ENCODE data around the gene IGSF11.
"Not testable (repeated sequence)": the region's sequence is repeated elsewhere in the genome, so short reads cannot be mapped to it uniquely, and the experiment has no call there.

IGSF11 gene

DNA sequence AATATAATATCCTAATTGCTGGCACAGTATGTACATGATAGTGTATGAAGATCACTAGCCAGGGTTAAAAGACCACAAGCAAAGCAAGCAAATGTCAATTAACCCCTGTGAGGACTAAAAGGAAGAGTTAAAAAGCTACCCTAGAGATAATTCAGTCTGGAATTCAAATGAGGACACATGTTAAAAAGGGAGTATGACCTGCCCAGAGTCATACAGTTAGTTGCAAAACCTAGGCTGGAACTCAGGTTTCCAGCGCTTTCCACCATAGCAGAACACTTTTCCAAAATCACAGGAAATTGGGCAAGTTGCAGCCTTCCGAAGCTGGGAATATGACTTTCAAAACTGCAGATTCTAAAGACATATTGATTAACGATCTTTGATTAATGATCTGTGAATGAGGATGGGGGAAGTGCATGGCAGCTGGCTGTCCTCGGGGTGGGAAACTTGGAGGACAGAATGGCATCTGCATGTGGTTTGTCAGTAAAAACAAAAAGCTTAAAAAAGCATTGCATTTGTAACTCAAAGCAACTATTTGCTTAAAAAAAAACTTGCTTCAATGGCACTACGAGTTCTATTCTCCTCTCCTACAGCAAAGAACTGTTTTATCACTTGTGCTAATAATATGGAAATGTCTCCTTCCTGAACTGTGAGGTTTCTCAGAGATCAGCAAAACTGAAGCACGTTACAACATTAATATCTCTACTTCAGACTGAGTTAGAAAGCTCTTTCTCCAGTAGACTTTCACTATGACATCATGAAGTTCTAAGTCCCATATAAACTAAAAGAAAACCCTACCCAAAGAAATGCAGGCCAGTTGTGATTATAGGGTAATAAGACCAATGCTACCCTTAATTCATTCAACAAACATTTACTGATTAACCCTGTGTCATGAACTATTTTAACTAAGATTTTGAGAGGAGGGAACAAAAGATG is 46.2 kb downstream of the IGSF11 start:
- no peak for DNase-seq

DNA sequence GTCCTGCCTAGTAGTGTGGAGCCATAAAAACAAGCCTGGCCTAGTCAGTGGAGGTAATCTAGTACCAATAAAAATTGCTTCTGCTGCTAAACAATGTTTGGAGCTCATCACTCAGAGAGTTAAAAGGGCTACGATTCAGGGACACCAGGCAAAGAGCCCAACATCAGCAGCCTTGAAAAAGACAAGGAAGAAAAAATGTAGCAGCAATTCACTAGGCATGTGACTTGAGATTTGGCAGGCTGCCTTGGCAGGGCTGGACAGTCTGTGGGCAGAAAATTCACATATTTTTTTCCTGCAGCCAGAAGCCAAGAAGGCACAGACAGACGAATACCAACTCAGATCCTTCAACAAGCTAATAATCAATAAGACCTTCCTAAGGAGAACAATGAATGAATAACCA is 47.2 kb downstream of the IGSF11 start:
- DNase-seq: no peak

DNA sequence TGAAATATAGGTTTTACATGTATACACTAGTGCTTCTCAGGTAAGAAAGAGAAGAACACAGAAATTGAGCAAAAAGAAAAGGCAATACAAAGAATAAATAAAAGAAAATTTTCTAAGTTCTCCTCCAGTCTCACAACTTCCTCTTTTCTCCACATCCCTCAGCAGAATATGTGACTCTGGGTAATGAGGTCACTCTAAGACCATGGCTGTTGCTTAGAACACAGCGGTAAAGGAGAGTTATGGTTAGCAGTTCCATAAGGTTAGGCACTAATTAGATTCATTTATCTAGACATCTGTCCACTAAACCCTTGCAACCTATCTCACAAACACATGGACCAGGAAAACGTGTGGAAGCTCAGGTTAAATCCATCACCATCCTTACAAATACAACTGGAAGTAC is 47.9 kb downstream of the IGSF11 start:
- DNase-seq: no peak

DNA sequence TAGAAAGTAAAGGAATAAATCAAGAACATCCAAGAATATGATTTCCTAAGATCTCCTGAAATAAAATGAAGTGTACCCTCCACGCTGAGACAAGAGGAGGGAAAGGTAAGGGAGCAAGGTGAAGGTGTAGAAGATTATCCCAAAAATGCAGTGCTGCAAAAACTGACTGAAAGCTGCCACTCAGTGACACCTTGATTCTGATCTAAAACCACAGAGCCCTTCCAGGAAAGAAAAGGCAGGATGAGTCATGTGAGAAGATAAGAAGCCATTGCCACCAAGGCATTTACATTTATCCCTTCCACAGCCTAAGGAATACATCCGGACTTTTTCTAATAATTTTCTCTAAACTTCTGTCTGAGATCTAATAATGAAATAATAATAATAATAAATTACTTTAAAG is 49.9 kb downstream of the IGSF11 start:
- DNase-seq: no peak

DNA sequence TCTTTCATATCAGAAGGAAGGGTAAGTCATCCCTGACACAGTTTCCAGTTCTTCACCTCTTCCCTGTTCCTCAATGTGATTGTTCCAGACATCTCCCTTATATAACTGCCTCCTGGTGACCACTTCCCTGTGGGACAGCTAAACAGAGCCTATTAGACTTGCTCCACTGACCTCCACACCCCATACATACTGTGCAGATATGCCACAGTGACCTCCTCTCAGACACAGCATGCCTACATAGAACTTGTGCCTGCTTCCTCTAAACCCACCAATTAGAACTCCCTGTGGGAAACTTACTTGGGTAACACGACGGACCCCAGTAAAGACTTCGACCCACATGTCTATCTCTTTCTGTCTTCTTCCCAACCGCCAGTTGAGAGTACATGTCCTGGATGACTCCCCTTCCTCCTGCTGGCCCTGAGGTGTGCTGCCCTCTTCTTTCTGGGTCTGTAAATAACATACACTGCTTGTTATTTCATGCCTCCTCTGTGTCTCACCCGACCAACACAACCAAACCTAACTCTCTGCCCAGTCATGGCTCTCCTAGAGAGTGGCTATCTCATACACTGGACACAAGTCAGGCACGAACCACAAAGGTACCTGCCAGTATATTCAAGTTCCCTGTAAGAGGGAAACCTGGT is 53.0 kb downstream of the IGSF11 start:
- no peak for DNase-seq

DNA sequence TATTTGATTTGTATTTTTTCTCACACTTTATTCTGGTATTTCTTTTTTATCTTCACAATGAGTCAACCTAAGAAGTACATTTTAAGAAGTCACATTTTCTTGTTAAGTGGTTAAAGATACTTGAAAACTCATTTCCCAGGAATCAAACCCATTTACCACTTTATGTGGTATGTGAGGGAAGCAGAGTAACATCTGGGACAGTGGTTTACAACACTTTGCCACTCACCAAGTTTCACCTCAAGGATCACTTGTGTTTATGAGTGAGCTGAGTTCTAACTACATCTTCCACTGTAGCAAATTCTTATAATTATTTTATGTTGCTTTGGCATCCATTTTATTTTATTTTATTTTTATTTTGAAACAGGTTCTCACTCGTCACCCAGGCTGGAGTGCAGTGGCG is 53.8 kb downstream of the IGSF11 start:
- DNase-seq: no peak

DNA sequence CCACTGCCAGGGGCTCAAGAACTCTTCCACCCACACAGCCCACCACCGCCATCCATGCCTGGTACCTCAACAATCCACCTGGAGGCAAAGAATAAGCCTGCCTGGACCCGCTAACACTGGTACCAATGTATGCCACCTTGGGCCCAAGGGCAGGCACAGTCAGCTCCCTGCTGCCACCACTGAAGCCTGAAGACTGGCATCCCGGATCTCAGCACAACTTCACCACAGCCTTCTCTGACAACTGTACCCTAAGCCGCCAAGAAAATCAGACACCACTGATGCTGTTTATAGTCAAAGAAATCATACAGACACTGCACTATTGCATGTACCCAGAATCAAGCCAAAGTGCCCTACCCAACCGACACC is 56.3 kb downstream of the IGSF11 start:
- DNase-seq: no peak

DNA sequence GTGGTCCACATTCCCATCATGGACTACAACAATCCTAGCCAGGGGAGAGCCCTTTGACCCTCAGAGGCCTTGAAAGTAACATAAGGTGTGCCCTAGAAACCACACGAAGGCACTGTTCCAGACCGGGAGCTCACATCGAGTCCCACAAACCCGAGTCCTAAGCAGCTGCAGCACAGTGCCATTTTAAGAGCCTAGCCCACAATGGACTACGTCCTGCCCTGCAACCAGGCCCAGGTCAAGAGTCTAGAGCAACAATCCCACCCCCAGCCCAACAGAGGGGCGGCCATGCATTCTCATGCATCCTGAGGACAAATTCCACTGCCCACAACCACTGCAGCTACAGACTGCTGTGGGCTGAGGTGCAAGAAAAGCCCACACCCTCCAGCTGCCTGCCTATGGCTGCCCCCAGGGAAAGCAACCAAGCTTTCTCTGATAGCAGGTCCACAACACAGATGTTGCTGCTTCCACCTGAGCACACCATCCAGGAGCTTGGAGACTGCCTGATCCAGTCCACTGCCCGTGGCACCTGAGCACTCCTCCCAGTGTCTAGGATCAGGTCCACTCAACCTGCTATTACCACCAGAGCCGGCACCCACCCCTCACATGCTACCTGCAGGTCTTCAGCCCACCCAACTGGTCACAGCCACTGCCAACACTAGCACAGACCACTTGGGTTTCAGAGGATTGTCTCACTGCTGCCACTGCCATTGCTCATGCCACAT is 56.8 kb downstream of the IGSF11 start:
- DNase-seq: no peak

DNA sequence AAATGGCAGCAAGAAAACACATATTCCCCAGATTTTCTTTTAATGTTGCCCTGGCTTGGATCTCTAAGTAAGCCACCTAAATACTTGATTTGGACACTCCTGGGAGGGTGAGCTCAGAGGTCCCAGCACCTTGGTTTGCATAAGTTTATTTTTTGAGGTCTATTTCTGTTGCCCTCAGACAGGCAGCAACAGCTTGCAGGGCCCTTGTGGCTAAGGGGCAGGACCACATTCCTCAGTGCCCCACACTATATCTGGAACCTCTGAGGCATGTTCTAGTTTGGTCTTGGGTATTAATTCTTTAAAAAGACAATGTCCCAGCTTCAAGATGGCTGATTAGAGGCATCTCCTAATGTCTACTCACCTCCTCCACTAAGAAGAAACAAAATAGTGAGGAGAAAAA is 57.5 kb downstream of the IGSF11 start:
- no peak for DNase-seq

DNA sequence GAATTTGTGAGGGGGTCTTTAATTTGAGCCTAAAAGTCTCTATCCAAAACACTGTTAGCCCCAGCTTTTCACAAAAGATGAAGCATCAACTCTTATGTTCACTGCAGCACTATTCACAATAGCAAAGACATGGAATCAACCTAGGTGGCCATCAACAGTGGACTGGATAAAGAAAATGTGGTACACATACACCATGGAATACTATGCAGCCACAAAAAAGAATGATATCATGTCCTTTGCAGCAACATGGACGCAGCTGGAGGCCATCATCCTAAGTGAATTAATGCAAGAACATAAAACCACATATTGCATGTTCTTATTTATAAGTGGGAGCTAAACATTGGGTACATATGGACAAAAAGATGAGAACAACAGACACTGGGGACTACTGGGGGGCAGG is 59.2 kb downstream of the IGSF11 start:
- not testable (repeated sequence) for DNase-seq

DNA sequence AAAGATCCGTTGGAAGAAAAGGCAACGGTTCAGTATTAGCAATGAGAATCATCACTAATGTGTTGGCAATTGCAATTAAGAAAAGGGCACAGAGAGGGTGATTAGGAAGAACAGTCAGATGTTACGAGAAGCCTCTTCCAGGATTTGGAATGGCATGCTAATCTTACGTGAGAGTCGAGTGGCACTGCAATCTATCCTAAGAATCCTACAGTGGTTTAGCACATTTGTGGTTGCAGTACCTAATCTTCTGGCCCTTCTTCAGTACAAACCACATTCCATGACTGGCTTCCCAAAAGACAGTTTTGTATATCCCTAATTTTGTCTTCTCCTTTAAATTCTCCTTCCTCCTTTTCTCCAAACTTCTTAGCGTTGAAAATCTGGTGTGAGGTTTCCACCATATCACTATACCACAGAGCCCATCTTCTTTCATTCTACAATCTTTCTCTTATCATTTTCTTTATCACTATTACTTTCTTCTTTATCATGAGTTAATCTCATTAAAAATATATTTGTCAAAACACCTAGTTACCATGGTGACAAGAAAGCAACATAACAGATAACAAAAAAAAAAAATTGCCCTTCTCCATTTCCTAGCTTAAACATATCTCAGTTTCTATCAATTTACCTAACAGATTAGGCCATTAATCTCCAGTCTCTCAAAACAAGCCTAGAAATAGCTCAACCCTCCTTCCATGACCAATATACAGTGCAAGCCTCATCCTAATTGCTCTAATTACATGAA is 60.1 kb downstream of the IGSF11 start:
- DNase-seq: no peak

DNA sequence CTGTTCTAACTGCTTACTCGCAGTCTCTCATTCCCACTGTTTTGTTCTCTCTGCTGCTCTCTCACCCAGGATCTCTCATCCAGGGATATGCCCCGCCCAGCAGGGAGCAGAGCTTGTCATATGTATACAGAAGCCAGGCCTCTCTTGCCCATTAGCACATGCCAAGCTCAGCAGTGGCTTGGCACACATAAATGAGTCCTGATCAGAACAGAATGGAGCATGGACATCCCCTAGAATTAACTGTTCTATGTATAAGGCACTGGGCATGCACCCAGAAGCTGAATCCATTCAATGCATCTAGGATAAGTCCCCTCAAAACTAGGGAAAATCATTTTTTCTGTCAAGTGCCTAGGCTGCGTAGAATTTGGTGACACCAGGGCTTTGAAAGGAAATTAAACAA is 61.6 kb downstream of the IGSF11 start:
- DNase-seq: no peak

DNA sequence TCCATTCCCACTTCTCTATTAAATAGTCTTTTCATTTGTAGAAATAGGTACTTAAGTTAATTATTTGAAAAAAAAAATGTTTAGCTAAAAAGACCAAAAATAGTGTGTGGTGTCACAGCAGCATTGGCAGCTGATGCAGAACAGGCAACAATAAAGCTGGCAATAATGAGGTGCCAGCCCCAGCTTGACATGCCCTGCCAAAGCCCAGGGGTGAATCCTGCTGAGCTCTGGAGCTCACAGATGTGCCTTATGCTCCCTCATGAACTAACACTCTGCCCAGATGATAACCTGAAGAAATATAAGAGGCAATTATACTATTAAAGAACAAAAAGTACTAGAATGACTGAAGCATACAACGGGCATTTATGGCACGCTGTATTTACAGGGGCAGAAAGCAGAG is 63.8 kb downstream of the IGSF11 start:
- DNase-seq: no peak

DNA sequence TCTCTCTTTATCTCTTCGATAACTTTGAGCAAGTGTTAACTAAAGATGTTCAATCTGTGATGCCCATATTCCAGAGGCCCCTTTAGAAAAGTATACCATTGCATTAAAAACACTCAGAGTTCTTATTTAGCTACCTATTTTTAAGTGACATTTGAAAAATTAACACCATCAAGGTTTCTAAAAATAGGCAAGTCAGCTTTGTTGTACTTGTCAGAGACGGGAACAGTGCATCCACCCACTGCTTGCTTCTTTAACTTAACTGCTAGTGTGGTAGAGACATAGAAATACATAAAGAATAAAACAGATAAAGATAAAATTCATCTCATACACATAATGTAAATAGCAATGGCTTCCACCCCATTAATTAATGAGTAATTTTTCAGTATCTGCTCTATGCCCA is 66.0 kb downstream of the IGSF11 start:
- DNase-seq: no peak

DNA sequence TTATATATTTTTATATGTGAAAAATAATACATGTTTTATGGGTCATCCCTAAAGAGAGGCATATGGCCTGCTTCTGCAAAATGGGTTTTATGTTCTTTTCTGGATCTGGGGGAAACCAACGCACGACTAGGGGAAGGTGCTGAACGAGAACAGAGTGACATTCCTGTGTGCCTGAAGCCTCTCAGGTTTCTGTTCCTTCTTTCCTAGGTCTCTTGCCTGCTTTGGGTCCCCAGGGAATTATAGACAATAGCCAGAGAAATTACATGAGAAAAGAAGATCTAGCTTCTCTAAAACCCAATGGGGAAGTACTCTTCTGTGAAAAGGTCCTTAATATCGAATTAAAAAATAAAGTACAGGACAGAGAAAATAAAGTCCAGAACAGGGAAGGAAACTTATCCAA is 66.5 kb downstream of the IGSF11 start:
- no peak for DNase-seq

DNA sequence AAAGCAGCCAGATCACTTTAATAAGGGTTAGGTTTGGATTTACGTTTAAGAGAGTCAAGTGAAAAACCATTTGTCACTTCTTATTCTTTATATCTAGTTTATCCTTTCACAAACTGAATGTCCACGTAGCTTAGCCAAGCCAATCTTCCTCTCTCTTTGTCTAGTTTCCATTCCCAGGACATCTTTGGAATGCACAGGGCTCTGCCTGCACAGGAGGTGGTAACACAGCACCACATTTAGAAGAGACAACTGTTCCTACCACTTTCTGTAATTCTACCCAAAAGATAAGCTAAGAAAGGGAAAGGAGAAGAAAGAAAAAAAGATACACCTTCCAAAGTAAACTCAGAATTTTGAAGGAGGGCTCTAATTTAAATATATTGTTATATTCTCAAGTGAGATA is 67.9 kb downstream of the IGSF11 start:
- no peak for DNase-seq

DNA sequence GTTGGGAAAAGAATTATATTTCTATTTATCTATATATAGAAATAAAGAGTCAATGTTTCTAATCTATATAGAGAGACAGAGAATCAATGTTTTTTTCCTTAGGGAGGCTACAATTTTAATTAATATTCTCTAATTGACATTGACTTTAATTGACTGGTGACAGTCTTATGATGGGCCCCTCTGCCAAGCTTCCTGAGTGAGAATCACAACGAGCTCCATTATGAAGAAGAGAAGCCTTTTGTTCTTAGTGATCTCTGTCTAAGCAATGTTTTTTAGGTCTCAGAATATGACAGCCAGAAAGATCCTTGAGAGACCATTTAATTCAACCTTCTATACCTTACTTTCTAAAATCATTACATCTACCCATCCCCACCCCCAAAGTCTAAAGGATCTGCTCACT is 70.9 kb downstream of the IGSF11 start:
- DNase-seq: no peak

DNA sequence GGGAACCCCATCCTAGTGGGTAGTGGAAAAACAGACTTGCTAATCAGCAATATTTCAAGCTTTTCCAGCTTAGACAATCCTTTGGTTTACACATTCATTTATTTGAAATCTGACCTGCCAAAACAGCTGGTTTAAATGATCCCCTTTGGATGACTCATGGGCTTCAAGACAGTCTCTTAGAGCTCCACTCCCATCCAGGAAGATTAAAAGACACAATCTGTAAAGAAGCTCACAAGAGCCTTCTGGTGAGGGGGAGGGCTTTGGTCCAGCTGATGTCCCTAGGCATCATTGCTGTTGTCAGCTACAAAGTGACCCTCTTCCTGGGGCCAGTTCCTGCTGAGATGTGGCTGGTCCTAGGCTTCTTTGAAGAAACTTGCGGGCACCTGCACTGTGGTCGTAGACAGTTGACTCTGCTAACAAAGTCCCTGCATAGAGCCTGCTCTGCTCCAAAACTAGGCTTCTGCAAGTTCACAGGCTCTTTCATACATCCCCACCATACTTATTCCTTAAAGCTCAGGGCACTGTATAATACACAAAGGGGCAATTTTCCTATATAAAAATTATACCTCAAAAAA is 73.7 kb downstream of the IGSF11 start:
- DNase-seq: no peak

DNA sequence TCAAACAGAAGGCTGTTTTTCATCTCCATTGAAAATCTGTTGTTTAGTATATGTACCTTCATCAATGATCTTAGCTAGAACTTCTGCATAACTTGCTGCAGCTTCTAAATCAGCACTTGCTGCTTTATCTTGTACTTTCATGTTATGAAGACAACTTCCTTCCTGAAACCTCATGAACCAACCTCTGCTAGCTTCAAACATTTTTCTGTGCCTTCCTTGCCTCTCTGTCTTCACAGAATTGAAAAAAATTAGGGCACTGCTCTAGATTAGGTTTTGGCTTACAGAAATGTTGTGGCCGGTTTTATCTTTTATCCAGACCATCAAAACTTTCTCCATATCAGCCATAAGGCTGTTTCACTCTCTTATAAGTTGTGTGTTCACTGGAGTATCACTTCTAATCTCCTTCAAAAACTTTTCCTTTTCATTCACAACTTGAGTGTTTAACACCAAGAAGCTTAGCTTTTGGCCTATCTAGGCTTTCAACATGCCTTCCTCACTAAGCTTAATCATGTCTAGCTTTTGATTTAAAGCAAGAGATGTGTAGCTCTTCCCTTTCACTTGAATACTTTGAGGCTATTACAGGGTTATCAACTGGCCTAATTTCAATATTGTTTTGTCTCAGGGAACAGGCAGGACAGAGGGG is 78.6 kb downstream of the IGSF11 start:
- peak; percentile 48 for DNase-seq

DNA sequence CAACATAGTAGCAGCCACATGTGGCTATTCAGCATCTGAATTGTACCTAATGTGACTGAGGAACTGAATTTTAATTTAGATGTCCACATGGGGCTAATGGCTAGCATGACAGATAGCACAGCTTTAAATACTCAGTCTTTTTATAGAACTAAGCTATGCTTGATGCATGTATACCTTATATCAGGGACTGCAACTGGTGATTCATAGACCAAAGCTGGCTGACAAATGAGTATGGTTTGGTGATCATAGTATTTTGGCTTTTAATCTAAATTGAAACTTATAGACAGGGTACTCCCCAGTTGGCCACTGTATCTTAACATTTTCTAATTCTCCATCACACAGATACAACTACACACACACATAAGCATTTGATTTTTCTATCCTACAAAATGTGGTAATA is 83.6 kb downstream of the IGSF11 start:
- DNase-seq: no peak

DNA sequence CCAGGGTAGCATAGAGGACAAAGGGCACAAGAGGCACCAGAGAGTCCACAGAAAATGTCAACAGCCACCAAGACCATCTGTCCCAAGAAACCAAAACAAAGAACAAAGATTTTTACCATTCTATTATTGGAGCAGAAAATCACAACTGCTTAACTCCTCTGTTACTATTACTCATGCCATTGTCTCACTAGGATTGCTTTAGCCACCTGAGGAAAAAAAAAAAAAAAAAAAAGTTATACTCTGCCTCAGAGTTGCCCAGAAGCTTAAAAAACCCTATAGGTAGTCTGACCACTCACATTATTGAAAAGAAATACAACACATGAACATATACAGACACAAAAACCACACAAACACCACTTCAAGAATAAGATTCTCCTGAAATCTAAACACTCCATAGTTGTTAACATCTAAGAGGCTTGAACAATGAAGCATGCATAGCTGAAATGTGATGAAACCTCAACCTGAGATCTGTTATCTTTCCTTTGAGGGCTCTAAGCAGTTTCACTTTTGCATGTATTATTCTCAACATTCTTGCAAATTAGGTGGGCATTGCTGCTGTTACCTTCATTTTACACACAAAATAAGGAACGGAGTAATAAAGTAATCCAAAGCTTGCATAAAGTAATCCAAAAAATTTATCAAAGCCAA is 85.4 kb downstream of the IGSF11 start:
- DNase-seq: peak; percentile 15

DNA sequence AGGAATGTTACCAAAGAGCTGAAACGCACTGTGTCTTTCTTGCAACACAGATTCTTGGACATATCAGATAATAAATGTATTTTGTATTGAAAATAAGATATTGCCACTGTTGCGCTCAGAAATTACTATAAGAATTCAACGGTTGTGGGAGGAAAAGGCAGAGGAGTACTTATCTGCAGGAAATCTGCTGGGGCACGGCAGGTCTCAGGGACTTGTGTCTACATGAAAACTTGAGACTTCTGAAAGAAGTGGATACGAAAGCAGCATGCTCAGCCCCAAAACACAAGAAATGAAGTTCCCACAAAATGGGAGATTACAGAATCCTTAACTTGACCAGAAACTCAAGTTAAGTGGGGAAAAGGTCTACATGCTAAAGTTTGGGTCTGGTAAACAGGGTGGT is 86.5 kb downstream of the IGSF11 start:
- no peak for DNase-seq
